ENCODE results near the gene SYNE3.
A peak's percentile ranks its signal among the peaks of the same experiment; 100 is the strongest.

Gene SYNE3

GRCh38 chr14:95538801-95539509 lies 22.5 kb upstream of the SYNE3 start:
- DNase-seq, result no peak

GRCh38 chr14:95537298-95538089 lies 21.0 kb upstream of the SYNE3 start:
- DNase-seq, result no peak

DNA sequence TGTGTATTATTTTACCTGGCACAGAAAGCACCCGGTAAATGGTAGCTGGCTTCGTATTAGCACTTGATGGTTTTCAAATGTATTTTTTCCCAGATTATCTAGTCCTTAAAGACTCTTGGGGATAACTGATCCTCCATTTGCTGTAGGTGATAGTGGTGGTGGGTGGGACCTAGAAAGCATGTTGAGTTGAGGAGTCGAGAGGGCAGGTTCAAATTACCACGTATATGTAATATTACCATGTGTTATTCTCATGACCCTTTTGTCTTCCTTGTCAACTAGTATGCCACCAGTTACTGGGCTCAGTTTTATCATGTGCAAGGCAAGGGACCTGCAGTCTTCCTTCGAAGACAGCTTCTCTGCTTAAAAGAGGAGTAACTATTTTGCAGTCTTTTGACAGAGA lies 20.2 kb upstream of the SYNE3 start:
- no peak for DNase-seq

- no peak for DNase-seq
Observed at GRCh38 chr14:95536036-95536593, 19.7 kb upstream of the SYNE3 start.

DNA sequence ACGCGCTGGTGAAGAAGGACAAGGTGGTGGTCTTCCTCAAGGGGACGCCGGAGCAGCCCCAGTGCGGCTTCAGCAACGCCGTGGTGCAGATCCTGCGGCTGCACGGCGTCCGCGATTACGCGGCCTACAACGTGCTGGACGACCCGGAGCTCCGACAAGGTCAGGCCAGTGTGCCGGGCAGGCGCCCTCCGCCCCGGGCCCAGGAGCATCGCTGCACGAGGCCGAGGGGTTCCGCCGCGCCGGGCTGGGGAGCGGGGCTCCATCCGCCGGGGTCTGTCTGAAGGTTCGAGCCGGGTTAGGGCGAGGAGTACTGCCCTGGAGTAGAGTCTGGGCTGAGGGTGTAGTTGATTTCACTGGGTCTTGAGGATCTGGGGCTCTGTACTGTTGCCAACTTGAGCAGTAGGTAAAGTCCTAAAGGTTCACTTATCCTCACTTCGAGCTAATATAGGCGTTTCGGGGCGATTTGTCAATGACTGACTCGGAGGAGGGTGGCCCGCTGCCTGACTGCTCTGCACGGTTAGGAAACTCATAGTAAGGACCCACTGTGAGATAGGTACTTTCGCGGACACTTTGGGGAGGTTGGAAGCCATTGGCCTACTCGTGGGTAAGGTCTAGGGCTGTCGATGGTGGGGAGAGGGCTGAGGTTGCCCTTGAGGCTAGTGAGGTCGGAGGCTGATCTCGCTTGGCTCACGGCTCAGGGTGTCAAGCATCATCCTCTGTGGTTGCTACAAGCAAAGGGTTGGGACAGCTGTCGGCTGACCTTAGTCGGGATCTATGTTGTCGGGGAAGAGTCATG lies 19.0 kb upstream of the SYNE3 start:
- peak; percentile 22 for DNase-seq

DNA sequence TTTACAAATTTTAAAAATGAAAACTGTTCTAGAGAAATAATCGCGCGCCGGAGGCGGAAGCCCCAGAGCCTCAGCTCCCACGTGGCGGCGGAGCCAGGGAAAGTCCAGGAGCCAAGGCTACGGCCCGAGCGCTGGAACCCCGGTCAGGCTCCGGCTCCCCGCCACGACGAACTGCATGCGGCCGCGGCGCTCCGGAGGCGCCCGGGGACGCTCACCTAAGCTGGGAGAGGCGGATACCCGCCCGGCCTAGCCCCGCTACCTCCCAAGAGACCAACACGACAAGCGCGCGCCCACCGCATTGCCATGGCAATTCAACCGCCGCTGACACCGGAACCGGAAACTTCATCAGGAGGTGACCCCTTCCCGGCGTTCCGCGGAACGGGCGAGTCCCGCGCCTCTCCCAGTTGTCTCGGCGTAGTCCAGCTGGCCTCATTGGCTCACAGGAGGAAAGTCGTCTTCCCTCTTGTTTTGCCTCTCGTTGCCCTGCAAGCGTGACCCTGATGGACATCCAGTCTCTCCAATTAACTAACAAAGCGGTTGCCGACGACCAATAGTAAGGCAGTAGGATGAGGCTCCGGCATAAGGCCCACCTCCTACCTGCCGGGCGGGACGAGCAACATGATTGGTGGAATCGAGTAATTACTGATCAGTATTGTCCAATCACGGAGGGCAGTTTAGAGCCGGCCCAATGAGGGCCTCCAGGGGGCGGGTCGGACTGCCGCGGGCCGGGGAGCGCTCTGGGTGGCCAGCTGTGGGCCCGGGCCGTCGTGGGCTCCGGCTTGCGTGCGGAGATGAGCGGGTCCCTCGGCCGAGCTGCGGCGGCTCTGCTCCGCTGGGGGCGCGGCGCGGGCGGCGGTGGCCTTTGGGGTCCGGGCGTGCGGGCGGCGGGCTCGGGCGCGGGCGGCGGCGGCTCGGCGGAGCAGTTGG lies 18.1 kb upstream of the SYNE3 start, which contains the start of gene GLRX5:
Gene GLRX5, plus strand, starts transcription at position 752 of the 927 bp plus-strand sequence. Its CDS starts 40 bp downstream, at position 792.
- peak; percentile 95 for DNase-seq

GRCh38 chr14:95533822-95534221 lies 17.4 kb upstream of the SYNE3 start:
- no peak for DNase-seq

DNA sequence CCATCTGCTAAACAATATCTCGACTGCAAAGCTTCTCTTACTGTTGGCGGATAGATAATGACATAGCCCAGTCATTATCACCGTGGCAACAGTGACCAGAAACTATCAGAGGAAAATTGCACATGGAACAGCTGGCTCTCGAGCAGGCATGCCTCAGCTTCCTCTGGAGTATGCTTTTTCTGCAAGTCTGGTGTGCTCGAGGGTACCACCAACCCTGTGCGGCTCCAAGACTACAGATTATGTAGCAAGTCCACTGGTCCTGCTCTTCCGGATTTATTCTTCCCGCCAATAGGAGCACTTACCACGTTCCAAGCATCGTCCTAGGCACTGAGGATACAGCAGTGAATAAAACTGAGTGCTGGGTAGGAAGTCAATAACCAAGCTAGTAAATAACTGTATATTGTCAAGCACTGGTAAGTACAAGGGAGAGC lies 17.0 kb upstream of the SYNE3 start:
- DNase-seq, result no peak

GRCh38 chr14:95531969-95532368 lies 15.5 kb upstream of the SYNE3 start:
- DNase-seq, result no peak

DNA sequence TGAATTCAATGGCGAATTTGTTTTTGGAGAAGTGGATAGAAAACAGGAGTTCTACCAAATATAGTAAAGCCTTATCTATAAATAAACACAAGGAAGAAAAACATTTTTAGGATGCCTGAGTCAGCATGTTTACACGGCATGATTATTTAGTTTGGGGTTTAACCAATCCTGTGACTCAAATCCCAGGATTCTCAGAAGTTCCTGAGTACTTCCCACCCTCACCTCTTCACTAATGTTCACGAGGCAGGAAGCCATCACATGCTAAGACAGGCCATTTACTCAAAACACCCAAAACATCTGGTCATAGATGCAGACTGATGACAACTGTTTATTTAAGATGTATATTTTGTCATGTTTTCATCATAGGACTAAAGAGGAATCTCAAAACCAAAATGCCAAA lies 15.0 kb upstream of the SYNE3 start:
- DNase-seq, result no peak

GRCh38 chr14:95530473-95531276 lies 14.2 kb upstream of the SYNE3 start:
- no peak for DNase-seq

DNA sequence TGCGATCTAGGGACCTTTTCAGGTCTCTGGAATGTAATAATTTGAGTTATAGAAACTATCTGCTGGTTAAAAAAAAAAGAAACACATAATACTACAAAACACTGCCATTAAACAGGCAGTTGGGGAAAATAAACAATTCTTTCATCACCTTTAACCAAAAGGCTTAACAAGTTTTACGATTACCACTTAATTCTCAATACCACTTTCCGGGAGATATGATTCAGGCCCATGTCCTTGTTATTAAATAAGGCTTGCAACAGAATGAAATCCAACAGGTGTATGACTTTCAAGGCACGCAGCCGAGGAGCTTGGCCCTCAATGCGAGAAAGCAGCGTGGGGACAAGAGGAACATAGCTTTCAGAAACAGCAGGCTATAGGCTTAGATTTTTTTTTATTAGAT lies 12.8 kb upstream of the SYNE3 start:
- DNase-seq, result no peak

DNA sequence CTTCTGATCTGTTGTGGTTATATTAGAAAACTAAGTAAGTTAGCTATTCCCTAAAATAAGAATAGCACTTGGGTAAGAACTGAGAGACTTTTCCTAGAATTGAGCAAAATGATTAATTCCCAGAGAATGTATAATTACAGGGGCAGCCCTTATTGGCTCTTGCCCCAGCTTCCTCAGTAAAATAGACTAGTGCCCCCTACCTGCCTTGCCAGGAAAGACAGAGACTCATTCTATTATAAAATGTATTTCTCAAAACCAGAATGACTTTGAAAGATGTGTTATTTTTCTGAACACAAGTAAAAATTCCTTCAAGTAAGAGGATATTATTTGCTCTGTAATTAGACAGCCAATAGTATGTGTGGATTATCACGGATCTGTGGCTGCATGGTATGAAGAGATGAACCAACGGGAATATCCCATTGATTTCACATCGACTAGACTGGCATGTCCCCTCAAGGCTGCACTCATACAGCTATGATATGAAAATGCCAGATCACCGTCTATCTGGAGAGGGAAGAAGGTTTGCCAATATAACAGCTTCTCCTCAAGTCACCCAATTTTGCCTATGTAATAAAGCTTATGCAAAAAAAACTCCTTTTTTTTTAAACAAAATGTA lies 11.0 kb upstream of the SYNE3 start:
- DNase-seq, result peak; percentile 40

DNA sequence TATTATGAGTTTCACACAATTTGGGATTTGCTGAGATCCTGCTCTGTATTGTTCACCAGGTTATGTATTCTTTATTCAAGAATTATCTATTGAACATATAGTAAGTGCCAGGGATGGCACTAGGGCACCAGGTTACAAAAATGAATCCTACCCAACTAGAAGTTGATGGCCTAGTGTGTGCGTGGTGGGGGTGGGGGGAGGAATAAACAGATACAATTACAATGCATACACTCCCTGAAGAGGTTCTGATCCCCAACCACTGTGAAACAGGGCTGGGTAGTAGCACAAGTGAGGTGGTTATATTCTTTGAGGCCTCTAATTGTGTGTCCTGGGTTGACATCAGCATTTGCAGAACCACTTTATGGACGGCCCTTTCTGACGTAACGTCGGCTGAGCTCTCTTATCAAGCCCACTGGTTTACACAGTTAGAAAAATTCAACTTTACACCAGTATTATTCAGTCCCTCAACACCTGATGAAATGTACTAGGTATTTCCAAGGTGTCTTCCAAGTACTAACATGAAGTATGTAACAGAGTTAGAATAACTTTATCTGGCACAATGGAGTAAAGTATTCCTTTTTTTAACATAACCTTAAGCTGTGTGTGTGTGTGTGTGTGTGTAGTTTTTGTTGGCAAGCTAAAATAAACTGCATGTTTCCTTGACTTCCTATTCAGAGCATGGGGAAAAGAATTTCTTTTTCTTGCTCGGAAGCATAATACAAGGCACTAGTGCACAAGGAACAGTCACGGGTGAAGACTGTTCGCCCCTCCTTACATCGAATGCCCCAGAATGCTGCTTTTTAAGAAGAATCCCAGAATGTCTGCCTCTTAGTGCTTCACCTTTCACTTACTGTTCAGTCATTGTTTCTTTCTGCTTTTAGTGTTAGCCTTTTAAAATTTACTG lies 10.3 kb upstream of the SYNE3 start:
- no peak for DNase-seq

DNA sequence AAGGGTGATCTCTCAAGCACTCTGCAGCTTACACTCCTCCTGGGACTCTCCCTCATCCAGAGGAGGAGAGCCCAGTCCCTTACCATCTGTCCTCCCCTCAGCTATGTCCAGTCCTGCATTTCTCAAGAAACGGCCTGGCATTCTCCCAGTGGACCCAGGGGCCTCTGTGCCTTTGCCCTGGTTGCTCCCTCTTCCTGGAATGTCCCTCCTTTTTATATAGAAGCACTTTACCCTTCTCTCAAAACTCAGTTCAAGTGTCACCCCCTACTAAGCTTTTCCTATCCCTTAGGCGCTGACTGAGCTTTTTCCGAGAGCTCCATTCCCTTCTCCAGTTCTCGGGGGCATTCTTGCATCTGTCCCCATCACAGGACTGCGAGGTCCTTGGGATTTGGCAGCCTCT lies 9.5 kb upstream of the SYNE3 start:
- no peak for DNase-seq

DNA sequence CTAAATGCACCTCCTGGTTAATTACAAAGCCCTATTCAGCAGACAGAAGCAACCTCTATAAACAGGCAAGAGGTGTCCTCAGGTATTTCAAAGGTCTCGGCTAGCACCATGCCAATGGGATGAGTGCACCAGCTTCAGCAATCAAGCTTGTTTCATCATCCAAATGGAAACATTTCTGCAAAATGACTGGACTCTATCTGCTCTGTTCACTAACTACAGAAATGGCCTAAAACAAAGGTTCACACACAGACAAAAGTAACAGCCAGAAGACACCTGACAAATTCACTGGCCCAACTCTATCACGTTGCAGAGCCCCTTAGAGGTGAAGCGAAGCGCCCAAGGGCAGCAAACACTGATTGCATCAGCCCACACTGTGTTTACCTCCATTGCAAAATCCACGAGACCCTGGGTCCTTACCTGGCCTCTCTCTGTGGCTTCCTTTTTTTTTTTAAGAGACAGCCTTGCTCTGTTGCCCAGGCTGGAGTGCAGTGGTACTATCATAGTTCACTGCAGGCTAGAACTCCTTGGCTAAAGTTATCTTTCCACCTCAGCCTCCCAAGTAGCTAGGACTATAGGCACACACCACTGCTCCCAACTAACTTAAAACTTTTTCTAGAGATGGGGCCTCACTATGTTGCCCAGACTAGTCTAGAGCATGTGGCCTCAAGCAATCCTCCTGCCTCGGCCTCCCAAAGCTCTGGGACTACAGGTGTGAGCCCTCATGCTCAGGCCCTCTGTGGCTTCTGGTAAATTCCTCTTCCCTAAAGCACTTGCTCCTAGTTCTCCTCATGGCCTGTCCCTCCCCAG lies 8.5 kb upstream of the SYNE3 start:
- DNase-seq, result no peak

- no peak for DNase-seq
Observed at GRCh38 chr14:95523815-95524448, 7.5 kb upstream of the SYNE3 start.

Measured in stimulated activated CD4-positive, alpha-beta T cell treated with anti-CD3 and anti-CD28 coated beads, Interleukin-4, amount 100 ng/mL, for 1 hour (primary cell).